H1 (cell line): ENCODE results near the gene DCP1B. TPM values are rescaled to one million over a fixed set of nuclear protein-coding genes. Genes with fewer than 3 reads are reported as not detected.

Source experiments
- CBX5 ChIP-seq: fragments of 300-800, 300-1000 bp; sonication (generic); IDR thresholded peaks from 2 replicates; pipeline ENCODE4 v1.7.1; 2016; ENCODE audit warnings: antibody characterized with exemption, low read length, low read depth
- CHD7 ChIP-seq: fragments of 300-600 bp; sonication (generic); IDR thresholded peaks from 2 replicates; pipeline ENCODE4 v1.7.1; 2012; ENCODE audit warnings: low read length, moderate library complexity, mild to moderate bottlenecking, inconsistent platforms; ENCODE audit not compliant: insufficient replicate concordance
- E2F6 ChIP-seq: IDR thresholded peaks from 2 replicates; pipeline ENCODE4 v1.6.1; 2012; ENCODE audit warnings: inconsistent platforms
- SAP30 ChIP-seq: fragments of 300-600 bp; sonication (generic); IDR thresholded peaks from 2 replicates; pipeline ENCODE4 v1.7.1; 2012; ENCODE audit warnings: low read length, moderate library complexity, mild to moderate bottlenecking, inconsistent platforms; ENCODE audit not compliant: insufficient read depth, insufficient replicate concordance
- SUZ12 ChIP-seq: fragments of 200-600 bp; sonication (generic); IDR thresholded peaks from 2 replicates; pipeline ENCODE4 v1.6.1; 2012; ENCODE audit warnings: mild to moderate bottlenecking, inconsistent platforms, low read length, moderate library complexity, mixed read lengths
- polyA plus RNA-seq, 7 experiments: library from polyadenylated mRNA; depleted of rRNA in 3 of 7; stranded (reverse) in 5 of 7; unstranded in 2 of 7; fragments of >200 nt in 5 of 7; fragments of 200-250 nt in 2 of 7; gene quantifications; 1 replicate in 5 of 7; 2 replicates in 1 of 7; 4 replicates in 1 of 7; pipeline versions ENCODE4 v1.2.1 to v1.2.3, GENCODE V29; 2011 to 2013; ENCODE audit warnings: missing spikeins in 2 of 7, mixed read lengths in 2 of 7
- total RNA-seq: library from RNA; stranded (reverse); fragmentation: NEBNext Ultra II Directional; extraction: Animal tissue kit (Norgen Biotek cat#: 25700); gene quantifications from 2 replicates; pipeline ENCODE4 v1.2.1, GENCODE V29; 2021

Gene DCP1B
- total and polyA plus RNA-seq, 2 of the 8 experiments (the other 6 are each of a cell fraction or from before 2014, with no cell fraction given) = 14.8 to 29.0 TPM

GRCh38 chr12:1956716-1957115, 47.5 kb downstream of the DCP1B start (continued):
- TF ChIP-seq CHD7 (no peak), E2F6 (no peak), SUZ12 (no peak), SAP30 (no peak), CBX5 (no peak)
